Ovary (tissue), 3 donors: ENCODE data around the gene UBXN1.

Experiments used
- CTCF ChIP-seq, 3 donors: fragments of 450-650 bp in 2 of 3; fragments of 200-600 bp in 1 of 3; IDR thresholded peaks; one replicate each; pipeline versions ENCODE4 v1.5.1 to v1.8.0; 2016 to 2022; ENCODE audit warnings: antibody characterized with exemption in 3 of 3, mild to moderate bottlenecking in 1 of 3
- EP300 ChIP-seq: sonication (generic); formaldehyde crosslinking; IDR thresholded peaks from one replicate; pipeline ENCODE4 v1.6.1; 2017; ENCODE audit warnings: antibody characterized with exemption
- donor health status: DM: no; HTN: no; CAD: no.

- TF ChIP-seq EP300 (no peak), CTCF (IDR thresholded peaks at IDR 0.05) (no peak)
Observed at GRCh38 chr11:62632492-62632891, 46.4 kb downstream of the UBXN1 start.
